K562 (cell line): ENCODE measurements around the gene MERTK. TPM values are rescaled to one million over a fixed set of nuclear protein-coding genes. Genes with fewer than 3 reads are reported as not detected.

Source experiments
- BMI1 ChIP-seq: fragments of 150-350 bp; IDR thresholded peaks from 2 replicates; pipeline ENCODE4 v1.6.1; 2014; ENCODE audit warnings: low read length
- CREB3L1 ChIP-seq: fragments of 450-650 bp; IDR thresholded peaks from 2 replicates; pipeline ENCODE4 v1.6.1; 2014; ENCODE audit warnings: low read depth, mild to moderate bottlenecking, moderate library complexity, borderline replicate concordance
- E2F4 ChIP-seq: sonication (generic); formaldehyde crosslinking; IDR thresholded peaks from 2 replicates; pipeline ENCODE4 v1.8.0; 2022; ENCODE audit warnings: mild to moderate bottlenecking, low read depth, missing genetic modification reagents
- FOXK1 ChIP-seq: sonication (generic); formaldehyde crosslinking; IDR thresholded peaks from 2 replicates; pipeline ENCODE4 v1.8.0; 2022; ENCODE audit warnings: missing genetic modification reagents, mild to moderate bottlenecking, borderline replicate concordance
- MCM3 ChIP-seq: fragments of 450-650 bp; IDR thresholded peaks from 2 replicates; pipeline ENCODE4 v1.6.1; 2016
- TAF7 ChIP-seq: fragments of 450-650 bp; IDR thresholded peaks from 2 replicates; pipeline ENCODE4 v1.6.1; 2016; ENCODE audit warnings: missing genetic modification characterization, missing compliant biosample characterization
- TGIF2 ChIP-seq: sonication (generic); formaldehyde crosslinking; IDR thresholded peaks from 2 replicates; pipeline ENCODE4 v1.8.1; 2022; ENCODE audit warnings: mild to moderate bottlenecking, missing genetic modification reagents, moderate library complexity
- U2AF2 ChIP-seq: fragments of 200-400 bp; formaldehyde crosslinking; optimal IDR thresholded peaks from 2 replicates; pipeline ENCODE3; 2017; ENCODE audit warnings: low read depth, mild to moderate bottlenecking, low read length
- ZBTB12 ChIP-seq: fragments of 250-450 bp; sonication (Bioruptor Pico); IDR thresholded peaks from 2 replicates; pipeline ENCODE4 v1.4.0; 2020
- ZFP91 ChIP-seq: sonication (generic); formaldehyde crosslinking; IDR thresholded peaks from 2 replicates; pipeline ENCODE4 v1.8.0; 2022; ENCODE audit warnings: mild to moderate bottlenecking, missing genetic modification reagents
- polyA plus RNA-seq, 8 experiments: library from polyadenylated mRNA; depleted of rRNA in 4 of 8; stranded (reverse) in 5 of 8; unstranded in 3 of 8; fragments of >200 nt; fragmentation: Nextera tagmentation in 2 of 8; fragmentation: Illumina TruSeq in 1 of 8; extraction: Ambion mirVana in 2 of 8; extraction: Trizol in 1 of 8; gene quantifications; 2 replicates each; pipeline versions ENCODE4 v1.2.1 to v1.2.3, GENCODE V29; 2011 to 2014; ENCODE audit warnings: inconsistent platforms in 1 of 8, missing spikeins in 1 of 8
- total RNA-seq, 7 experiments: library from RNA; depleted of rRNA in 6 of 7; stranded (reverse); fragments of >200 nt in 6 of 7; fragmentation: Illumina TruSeq in 2 of 7; extraction: Trizol in 2 of 7; gene quantifications; 2 replicates each; pipeline versions ENCODE4 v1.2.1 to v1.2.3, GENCODE V29; 2011 to 2021; ENCODE audit warnings: low replicate concordance in 1 of 7

The MERTK gene
- total and polyA plus RNA-seq, 9 of the 15 experiments (the other 6 are each of a cell fraction or from before 2014, with no cell fraction given) = 0.23 to 1.6 (median 0.74) TPM

DNA sequence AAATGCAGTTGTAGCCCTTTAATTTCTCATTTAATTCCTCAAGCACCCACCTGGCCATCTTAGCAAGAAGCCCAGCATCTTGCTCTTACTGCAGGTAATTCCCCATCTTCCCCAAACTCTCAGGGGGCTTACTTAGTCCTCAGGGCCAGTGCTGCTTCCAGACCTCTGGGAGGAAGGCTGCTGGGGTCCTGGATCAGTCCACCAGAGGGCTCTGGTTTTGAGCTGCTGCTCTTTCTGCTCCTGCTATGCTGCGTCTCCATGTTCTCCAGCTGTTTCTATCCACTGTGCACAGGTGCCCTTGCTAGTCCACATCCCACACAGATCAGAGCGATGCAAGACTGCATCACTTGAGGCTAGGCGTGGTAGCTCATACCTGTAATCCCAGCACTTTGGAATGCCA lies 122.2 kb downstream of the MERTK start (continued):
- TF ChIP-seq ZBTB12 (no peak), E2F4 (CRISPR knock-in tag) (no peak), ZFP91 (CRISPR knock-in tag) (no peak), TGIF2 (CRISPR knock-in tag) (no peak), FOXK1 (CRISPR knock-in tag) (no peak), TAF7 (tag) (no peak), U2AF2 (no peak), CREB3L1 (no peak), BMI1 (no peak), MCM3 (no peak)
